Measurements from ENCODE around the gene PXDC1. TPM values are rescaled to one million over a fixed set of nuclear protein-coding genes. Genes with fewer than 3 reads are reported as not detected.

Gene PXDC1
- total RNA-seq, 1 donor from 2014 or later = 64.5 TPM

- peaks cover 4% of the 10 kb centered on the region for H3K36me3 ChIP-seq (ENCODE audit: control insufficient read depth, insufficient read depth, low read length)
- H3K27me3 ChIP-seq (ENCODE audit: control insufficient read depth, insufficient read depth, low read length) = no peaks in the 10 kb centered on the region
- no peak for FAIRE-seq
- DNase-seq (ENCODE audit: low read depth) = no peak
- H3K4me3 ChIP-seq (ENCODE audit: low read depth, low read length) = no peak overlapping the region
- no peak for TF ChIP-seq CTCF (IDR thresholded peaks at IDR 0.05; ENCODE audit: insufficient read depth, low read length, severe bottlenecking)
Observed at GRCh38 chr6:3718407-3718806, 33.1 kb downstream of the PXDC1 start.

DNA sequence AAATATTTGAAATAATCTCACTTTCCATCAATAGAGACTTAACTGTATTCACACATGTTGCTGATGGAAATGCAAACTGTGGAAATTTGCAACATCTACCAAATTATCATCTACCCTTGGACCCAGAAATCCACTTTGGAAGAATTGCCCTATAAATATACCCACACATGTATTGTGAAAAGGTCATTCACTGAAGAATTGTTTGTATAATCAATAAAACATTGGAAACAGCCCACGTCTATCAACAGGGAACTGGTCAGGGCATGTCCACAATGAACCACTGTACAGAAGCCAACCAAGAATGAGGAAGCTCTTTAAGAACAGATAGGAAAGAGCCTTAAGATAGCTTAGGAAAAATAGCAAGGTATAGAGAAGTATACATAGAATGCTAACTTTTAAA, 36.2 kb downstream of the PXDC1 start:
- DNase-seq (ENCODE audit: low read depth) (peak; percentile 67), FAIRE-seq (no peak)
- TF ChIP-seq CTCF (IDR thresholded peaks at IDR 0.05; ENCODE audit: insufficient read depth, low read length, severe bottlenecking) = no peak
- H3K4me3 ChIP-seq (ENCODE audit: low read depth, low read length) = no peak overlapping the region
- H3K27me3 ChIP-seq (ENCODE audit: control insufficient read depth, insufficient read depth, low read length) = no peaks in the 10 kb centered on the region
- peaks cover 2% of the 10 kb centered on the region for H3K36me3 ChIP-seq (ENCODE audit: control insufficient read depth, insufficient read depth, low read length)

GRCh38 chr6:3714768-3715167, 36.7 kb downstream of the PXDC1 start:
- FAIRE-seq (no peak), DNase-seq (ENCODE audit: low read depth) (no peak)
- Histone ChIP-seq H3K27me3 (ENCODE audit: control insufficient read depth, insufficient read depth, low read length) (no peaks in the 10 kb centered on the region), H3K4me3 (ENCODE audit: low read depth, low read length) (no peak overlapping the region), H3K36me3 (ENCODE audit: control insufficient read depth, insufficient read depth, low read length) (peaks cover 2% of the 10 kb centered on the region)
- no peak for TF ChIP-seq CTCF (IDR thresholded peaks at IDR 0.05; ENCODE audit: insufficient read depth, low read length, severe bottlenecking)

GRCh38 chr6:3714111-3714510, 37.4 kb downstream of the PXDC1 start:
- no peak for FAIRE-seq
- H3K36me3 ChIP-seq (ENCODE audit: control insufficient read depth, insufficient read depth, low read length) = peaks cover 2% of the 10 kb centered on the region
- H3K27me3 ChIP-seq (ENCODE audit: control insufficient read depth, insufficient read depth, low read length) = no peaks in the 10 kb centered on the region
- no peak for DNase-seq (ENCODE audit: low read depth)
- H3K4me3 ChIP-seq (ENCODE audit: low read depth, low read length) = no peak overlapping the region
- no peak for TF ChIP-seq CTCF (IDR thresholded peaks at IDR 0.05; ENCODE audit: insufficient read depth, low read length, severe bottlenecking)

GRCh38 chr6:3712827-3713665, 38.5 kb downstream of the PXDC1 start:
- no peak for TF ChIP-seq CTCF (IDR thresholded peaks at IDR 0.05; ENCODE audit: insufficient read depth, low read length, severe bottlenecking)
- no peaks in the 10 kb centered on the region for H3K27me3 ChIP-seq (ENCODE audit: control insufficient read depth, insufficient read depth, low read length)
- H3K36me3 ChIP-seq (ENCODE audit: control insufficient read depth, insufficient read depth, low read length) = peaks cover 2% of the 10 kb centered on the region
- no peak for FAIRE-seq
- DNase-seq (ENCODE audit: low read depth) = no peak
- no peak overlapping the region for H3K4me3 ChIP-seq (ENCODE audit: low read depth, low read length)

GRCh38 chr6:3711776-3712175, 39.7 kb downstream of the PXDC1 start:
- H3K27me3 ChIP-seq (ENCODE audit: control insufficient read depth, insufficient read depth, low read length) = no peaks in the 10 kb centered on the region
- H3K36me3 ChIP-seq (ENCODE audit: control insufficient read depth, insufficient read depth, low read length) = peaks cover 2% of the 10 kb centered on the region
- no peak for TF ChIP-seq CTCF (IDR thresholded peaks at IDR 0.05; ENCODE audit: insufficient read depth, low read length, severe bottlenecking)
- DNase-seq (ENCODE audit: low read depth) (peak; percentile 45), FAIRE-seq (no peak)
- no peak overlapping the region for H3K4me3 ChIP-seq (ENCODE audit: low read depth, low read length)
